GM12801 (cell line): ENCODE data around the gene SRPX2.

ENCODE experiments used
- TF ChIP-seq, protein P1 (sequence below): IDR thresholded peaks from one replicate; pipeline ENCODE4 v1.5.1; 2011; ENCODE audit warnings: control low read depth; ENCODE audit not compliant: insufficient read length; ENCODE audit errors: extremely low read depth

The SRPX2 gene

DNA sequence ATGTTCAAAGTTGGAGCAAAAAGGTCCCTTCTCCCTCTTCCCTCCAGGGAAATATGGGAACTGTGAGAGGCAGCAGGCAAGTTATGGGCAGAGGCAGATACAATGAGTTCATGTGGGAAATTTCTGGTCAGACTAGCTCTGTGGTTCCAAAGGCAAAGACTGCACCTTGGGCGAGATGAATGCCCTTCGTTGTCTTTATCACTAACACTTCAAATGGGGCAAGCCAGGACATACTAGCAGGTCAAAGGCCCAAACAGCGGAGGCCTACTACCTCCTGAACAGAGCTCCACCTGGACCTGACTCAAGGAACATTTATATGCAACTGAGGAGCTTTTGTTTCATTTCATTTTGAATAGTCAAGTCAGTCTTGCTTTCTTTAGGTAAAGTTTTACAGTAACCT lies 29.0 kb downstream of the SRPX2 start:
- TF ChIP-seq, protein P1, sequence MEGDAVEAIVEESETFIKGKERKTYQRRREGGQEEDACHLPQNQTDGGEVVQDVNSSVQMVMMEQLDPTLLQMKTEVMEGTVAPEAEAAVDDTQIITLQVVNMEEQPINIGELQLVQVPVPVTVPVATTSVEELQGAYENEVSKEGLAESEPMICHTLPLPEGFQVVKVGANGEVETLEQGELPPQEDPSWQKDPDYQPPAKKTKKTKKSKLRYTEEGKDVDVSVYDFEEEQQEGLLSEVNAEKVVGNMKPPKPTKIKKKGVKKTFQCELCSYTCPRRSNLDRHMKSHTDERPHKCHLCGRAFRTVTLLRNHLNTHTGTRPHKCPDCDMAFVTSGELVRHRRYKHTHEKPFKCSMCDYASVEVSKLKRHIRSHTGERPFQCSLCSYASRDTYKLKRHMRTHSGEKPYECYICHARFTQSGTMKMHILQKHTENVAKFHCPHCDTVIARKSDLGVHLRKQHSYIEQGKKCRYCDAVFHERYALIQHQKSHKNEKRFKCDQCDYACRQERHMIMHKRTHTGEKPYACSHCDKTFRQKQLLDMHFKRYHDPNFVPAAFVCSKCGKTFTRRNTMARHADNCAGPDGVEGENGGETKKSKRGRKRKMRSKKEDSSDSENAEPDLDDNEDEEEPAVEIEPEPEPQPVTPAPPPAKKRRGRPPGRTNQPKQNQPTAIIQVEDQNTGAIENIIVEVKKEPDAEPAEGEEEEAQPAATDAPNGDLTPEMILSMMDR = no peak

DNA sequence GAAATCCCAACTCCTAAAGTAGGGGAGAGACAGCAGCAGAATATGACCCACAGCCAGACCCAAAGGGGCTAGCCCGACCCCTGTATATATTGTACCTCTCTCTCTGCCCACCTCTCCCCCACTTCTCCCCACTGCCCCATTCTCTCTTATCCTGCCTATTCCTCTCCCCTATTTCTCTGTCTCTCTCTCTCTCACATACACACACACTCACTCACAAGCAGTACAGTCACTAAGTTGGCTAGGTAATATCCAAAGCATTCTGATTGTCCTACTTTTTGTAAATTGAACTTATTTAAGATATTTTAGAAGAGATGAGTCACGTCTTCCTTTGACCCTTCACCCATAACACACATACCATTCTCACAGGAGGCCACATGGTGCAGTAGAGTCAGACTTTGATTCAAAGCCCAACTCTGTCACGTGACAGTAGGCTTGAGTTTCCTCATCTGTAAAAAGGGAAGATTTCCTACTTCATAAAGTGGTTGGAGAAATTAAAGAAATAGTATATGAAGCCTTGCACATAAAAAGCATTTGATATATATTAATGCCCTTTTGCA lies 29.5 kb downstream of the SRPX2 start:
- TF ChIP-seq, protein P1 = no peak

DNA sequence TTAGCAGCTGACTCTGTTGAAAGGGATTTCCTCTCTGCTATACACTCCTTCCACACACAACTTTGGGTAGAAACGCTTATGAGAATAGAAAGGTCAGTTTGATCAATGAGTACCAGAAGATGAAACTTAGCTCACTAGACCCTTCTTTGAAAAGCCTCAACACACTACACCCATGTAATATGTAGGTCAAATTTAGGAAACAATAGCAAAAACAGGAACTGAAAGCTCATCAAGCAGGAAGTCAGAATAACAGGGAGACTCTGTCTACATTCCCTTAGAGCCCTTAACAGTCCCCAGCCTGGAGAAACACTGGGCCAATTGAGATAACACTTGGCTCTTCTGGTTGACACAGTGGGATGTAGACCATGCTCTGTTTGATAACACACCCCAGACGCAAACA lies 30.7 kb downstream of the SRPX2 start:
- TF ChIP-seq, protein P1 = no peak

DNA sequence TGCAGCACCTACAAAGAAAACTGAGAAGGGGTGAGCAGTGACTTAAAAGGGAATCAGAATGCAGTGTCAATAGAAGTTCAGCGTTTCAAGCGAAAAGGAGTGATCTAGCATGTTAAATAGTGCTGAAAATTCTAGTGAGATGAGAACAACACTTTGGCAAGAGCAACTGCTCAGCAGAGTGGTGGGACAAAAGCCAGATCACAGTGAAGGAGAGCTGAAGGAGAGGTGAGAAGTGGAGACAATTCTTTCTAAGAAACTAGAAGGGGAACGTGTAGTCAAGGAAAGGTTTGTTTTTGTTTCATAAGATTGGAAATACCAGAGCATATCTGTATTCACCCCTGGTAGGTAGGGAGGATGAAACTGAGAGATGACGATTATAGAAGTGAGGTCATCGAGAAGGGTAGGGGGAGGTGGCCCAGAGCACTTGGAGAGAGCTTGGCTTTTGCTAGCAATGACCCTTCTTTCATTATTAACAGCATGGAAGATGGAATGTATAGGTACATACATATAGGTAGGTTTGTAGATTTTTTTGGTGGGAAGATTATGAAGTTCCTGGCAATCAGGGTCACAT lies 33.7 kb downstream of the SRPX2 start:
- TF ChIP-seq, protein P1 = no peak

DNA sequence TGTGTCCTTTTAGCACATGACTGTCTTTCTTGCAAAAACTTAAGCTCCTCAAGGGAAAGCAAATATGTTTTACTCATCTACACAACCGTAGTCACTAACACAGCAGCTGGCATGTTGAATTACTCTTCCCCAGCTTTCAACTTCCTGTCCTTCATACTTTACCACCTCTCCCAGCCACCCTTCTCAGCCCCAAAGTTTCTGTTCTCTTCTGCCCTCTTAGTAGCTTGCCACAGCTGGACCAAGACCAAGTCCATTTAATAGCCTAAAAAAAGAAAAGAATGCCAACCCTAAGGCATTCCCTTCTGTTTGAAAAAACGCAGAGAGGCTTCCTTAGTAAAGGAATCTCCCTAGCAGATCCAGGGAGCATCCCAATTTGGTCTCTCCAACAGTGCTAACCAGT lies 36.8 kb downstream of the SRPX2 start:
- TF ChIP-seq, protein P1 = no peak

DNA sequence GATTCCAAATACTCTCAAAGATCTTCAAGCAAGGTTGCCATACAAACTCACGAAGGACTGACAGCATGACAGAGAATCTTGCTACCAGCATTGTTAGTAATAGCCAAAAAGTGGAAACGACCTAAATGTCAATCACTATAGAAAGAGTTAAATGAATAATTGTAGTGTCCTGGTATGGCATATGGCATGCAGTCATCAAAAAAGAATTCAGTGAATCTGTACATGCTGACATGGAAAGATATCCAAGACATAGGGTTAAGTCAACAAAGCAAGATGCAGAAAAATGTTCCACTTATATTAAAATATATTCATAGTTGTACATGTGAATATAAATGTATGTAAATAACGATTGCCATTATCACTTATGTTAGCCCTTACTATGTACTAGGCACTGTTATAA lies 37.6 kb downstream of the SRPX2 start:
- TF ChIP-seq, protein P1 = no peak

DNA sequence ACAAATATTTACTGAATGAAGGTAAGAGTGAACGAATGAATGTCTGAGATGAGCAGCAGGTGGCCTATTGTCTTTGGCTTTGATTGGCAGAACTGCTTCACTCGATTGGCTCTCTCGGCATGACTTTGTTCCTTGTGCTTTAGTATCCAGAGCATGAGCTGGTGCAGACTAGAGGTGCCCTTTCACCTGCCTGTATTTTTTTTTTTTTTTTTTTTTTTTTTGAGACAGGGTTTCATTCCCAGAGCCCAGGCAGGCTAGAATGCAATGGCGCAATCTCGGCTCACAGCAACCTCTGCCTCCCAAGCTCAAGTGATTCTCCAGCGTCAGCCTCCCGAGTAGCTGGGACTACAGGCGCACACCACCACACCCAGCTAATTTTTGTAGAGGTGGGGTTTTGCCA lies 38.9 kb downstream of the SRPX2 start:
- TF ChIP-seq, protein P1 = no peak
